ENCODE results near the gene DBP. TPM values are rescaled to one million over a fixed set of nuclear protein-coding genes. Genes with fewer than 3 reads are reported as not detected.

Gene DBP
- total RNA-seq, 3 donors from 2014 or later (not counting 1 experiment from before 2014, with no cell fraction given): 16.4 to 31.2 (median 24.3) TPM

DNA sequence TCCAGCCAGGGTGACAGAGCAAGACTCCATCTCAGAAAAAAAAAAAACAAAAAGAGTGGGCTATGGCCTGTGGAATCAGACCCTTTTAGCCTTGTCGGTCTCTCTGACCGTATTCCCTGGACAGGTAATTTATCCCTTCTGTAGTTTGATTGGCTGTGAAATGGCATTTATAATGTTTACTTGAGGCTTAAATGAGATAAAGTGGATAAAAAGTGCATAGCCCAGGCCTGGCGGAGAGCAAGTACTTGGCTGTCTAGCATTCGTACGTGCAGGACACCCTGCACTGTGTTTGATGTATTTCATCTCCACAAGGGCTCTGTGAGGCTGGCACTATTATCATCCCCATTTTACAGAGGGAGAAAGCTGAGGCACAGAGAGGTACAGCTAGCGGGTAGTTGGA, 28.6 kb upstream of the DBP start:
- Histone ChIP-seq H3K36me3 (ENCODE audit: control insufficient read depth, insufficient read depth, low read length) (no peaks in the 10 kb centered on the region), H3K27me3 (ENCODE audit: control insufficient read depth, insufficient read depth, low read length) (no peaks in the 10 kb centered on the region), H3K4me3 (ENCODE audit: low read length) (no peak overlapping the region), H3K9me3 (ENCODE audit: control insufficient read depth, insufficient read depth, low read length) (no peaks in the 10 kb centered on the region), H3K4me1 (ENCODE audit: control insufficient read depth, insufficient read depth, low read length) (peaks cover 7% of the 10 kb centered on the region), H3K27ac (ENCODE audit: low read length) (no peak overlapping the region)
- Mint-ChIP-seq H3K4me3 (no peak overlapping the region), H3K4me1 (peaks cover 6 to 12% of the 10 kb centered on the region in 2 donors), H3K36me3 (no peaks in the 10 kb centered on the region), H3K27ac (no peak overlapping the region), H3K9me3 (peaks cover 5 to 9% of the 10 kb centered on the region in 2 donors), H3K27me3 (ENCODE audit: low read depth in 2 of 2) (no peaks in the 10 kb centered on the region)
- TF ChIP-seq, protein P1, sequence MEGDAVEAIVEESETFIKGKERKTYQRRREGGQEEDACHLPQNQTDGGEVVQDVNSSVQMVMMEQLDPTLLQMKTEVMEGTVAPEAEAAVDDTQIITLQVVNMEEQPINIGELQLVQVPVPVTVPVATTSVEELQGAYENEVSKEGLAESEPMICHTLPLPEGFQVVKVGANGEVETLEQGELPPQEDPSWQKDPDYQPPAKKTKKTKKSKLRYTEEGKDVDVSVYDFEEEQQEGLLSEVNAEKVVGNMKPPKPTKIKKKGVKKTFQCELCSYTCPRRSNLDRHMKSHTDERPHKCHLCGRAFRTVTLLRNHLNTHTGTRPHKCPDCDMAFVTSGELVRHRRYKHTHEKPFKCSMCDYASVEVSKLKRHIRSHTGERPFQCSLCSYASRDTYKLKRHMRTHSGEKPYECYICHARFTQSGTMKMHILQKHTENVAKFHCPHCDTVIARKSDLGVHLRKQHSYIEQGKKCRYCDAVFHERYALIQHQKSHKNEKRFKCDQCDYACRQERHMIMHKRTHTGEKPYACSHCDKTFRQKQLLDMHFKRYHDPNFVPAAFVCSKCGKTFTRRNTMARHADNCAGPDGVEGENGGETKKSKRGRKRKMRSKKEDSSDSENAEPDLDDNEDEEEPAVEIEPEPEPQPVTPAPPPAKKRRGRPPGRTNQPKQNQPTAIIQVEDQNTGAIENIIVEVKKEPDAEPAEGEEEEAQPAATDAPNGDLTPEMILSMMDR (IDR thresholded peaks at IDR 0.05): no peak
- intact Hi-C loops (cut with micrococcal nuclease): no loop called here
- WGBS (ENCODE audit: insufficient coverage): 90% methylated on average over 6 of the region's 6 CpGs
- no peak for DNase-seq
- no peak for ATAC-seq

DNA sequence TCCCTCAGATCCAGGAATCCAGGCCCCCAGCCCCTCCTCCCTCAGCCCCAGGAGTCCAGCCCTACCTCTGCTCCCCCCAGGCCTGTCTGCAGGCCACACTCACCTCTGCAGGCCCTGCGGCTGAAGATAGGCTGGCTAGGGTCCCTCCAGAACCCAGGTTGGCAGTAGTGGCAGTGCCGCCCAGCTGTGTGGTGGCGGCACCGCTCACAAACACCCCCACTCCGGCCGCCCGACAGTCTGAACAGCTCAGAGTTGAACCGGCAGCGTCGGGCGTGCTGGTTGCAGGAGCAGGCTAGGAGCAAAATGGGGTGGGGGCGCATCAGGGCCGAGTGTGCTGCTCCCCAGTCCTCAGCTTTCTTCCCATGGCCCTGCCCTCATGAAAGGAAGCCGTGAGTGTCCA, 27.3 kb upstream of the DBP start:
- peaks cover 0 to 4% of the 10 kb centered on the region in 2 donors for H3K9me3 Mint-ChIP-seq
- no peak for ATAC-seq
- Histone ChIP-seq H3K4me1 (ENCODE audit: control insufficient read depth, insufficient read depth, low read length) (peaks cover 17% of the 10 kb centered on the region), H3K27ac (ENCODE audit: low read length) (no peak overlapping the region), H3K4me3 (ENCODE audit: low read length) (no peak overlapping the region), H3K36me3 (ENCODE audit: control insufficient read depth, insufficient read depth, low read length) (no peaks in the 10 kb centered on the region), H3K27me3 (ENCODE audit: control insufficient read depth, insufficient read depth, low read length) (no peaks in the 10 kb centered on the region), H3K9me3 (ENCODE audit: control insufficient read depth, insufficient read depth, low read length) (no peaks in the 10 kb centered on the region)
- no peak overlapping the region for H3K27ac Mint-ChIP-seq
- no peak overlapping the region for H3K4me3 Mint-ChIP-seq
- TF ChIP-seq, protein P1 (IDR thresholded peaks at IDR 0.05): no peak
- intact Hi-C loops (cut with micrococcal nuclease): no loop called here
- DNase-seq: no peak
- H3K36me3 Mint-ChIP-seq: no peaks in the 10 kb centered on the region
- WGBS (ENCODE audit: insufficient coverage): 93% methylated on average over 14 of the region's 14 CpGs
- H3K4me1 Mint-ChIP-seq: peaks cover 8% of the 10 kb centered on the region in 2 donors
- no peaks in the 10 kb centered on the region for H3K27me3 Mint-ChIP-seq (ENCODE audit: low read depth in 2 of 2)

GRCh38 chr19:48663667-48664066, 26.5 kb upstream of the DBP start:
- ATAC-seq (no peak), DNase-seq (no peak)
- TF ChIP-seq, protein P1 (IDR thresholded peaks at IDR 0.05): no peak
- Histone ChIP-seq H3K4me1 (ENCODE audit: control insufficient read depth, insufficient read depth, low read length) (peaks cover 17% of the 10 kb centered on the region), H3K27me3 (ENCODE audit: control insufficient read depth, insufficient read depth, low read length) (no peaks in the 10 kb centered on the region), H3K4me3 (ENCODE audit: low read length) (no peak overlapping the region), H3K36me3 (ENCODE audit: control insufficient read depth, insufficient read depth, low read length) (no peaks in the 10 kb centered on the region), H3K27ac (ENCODE audit: low read length) (no peak overlapping the region), H3K9me3 (ENCODE audit: control insufficient read depth, insufficient read depth, low read length) (no peaks in the 10 kb centered on the region)
- intact Hi-C loops (cut with micrococcal nuclease): no loop called here
- Mint-ChIP-seq H3K27me3 (ENCODE audit: low read depth in 2 of 2) (no peaks in the 10 kb centered on the region), H3K4me1 (peaks cover 8% of the 10 kb centered on the region in 2 donors), H3K27ac (no peak overlapping the region), H3K9me3 (peaks cover 0 to under 1% of the 10 kb centered on the region in 2 donors), H3K4me3 (no peak overlapping the region), H3K36me3 (no peaks in the 10 kb centered on the region)
- WGBS (ENCODE audit: insufficient coverage): 96% methylated on average over 4 of the region's 4 CpGs

GRCh38 chr19:48661711-48662090, 24.5 kb upstream of the DBP start:
- ATAC-seq (no peak), DNase-seq (no peak)
- H3K9me3 Mint-ChIP-seq: no peaks in the 10 kb centered on the region
- Histone ChIP-seq H3K4me1 (ENCODE audit: control insufficient read depth, insufficient read depth, low read length) (peaks cover 17% of the 10 kb centered on the region), H3K4me3 (ENCODE audit: low read length) (no peak overlapping the region), H3K36me3 (ENCODE audit: control insufficient read depth, insufficient read depth, low read length) (no peaks in the 10 kb centered on the region), H3K27me3 (ENCODE audit: control insufficient read depth, insufficient read depth, low read length) (no peaks in the 10 kb centered on the region), H3K27ac (ENCODE audit: low read length) (no peak overlapping the region), H3K9me3 (ENCODE audit: control insufficient read depth, insufficient read depth, low read length) (no peaks in the 10 kb centered on the region)
- 95% methylated on average over 50 of the region's 50 CpGs for whole genome bisulfite sequencing (ENCODE audit: insufficient coverage)
- intact Hi-C loops (cut with micrococcal nuclease): loop anchor here (2.0 kb wide), 1 partner anchor 15 kb away; the partner anchor contains the start of gene CA11
- peaks cover 0 to 3% of the 10 kb centered on the region in 2 donors for H3K27me3 Mint-ChIP-seq (ENCODE audit: low read depth in 2 of 2)
- peak overlapping the region in 1 of 2 donors; percentile 90 for H3K27ac Mint-ChIP-seq
- no peak overlapping the region for H3K4me3 Mint-ChIP-seq
- TF ChIP-seq, protein P1 (IDR thresholded peaks at IDR 0.05): no peak
- peaks cover 8% of the 10 kb centered on the region in 2 donors for H3K4me1 Mint-ChIP-seq
- no peaks in the 10 kb centered on the region for H3K36me3 Mint-ChIP-seq

All from natural killer cell (primary cell).